SK-N-SH (cell line): ENCODE measurements around the gene AKAP9. TPM values are rescaled to one million over a fixed set of nuclear protein-coding genes. Genes with fewer than 3 reads are reported as not detected.

Source experiments
- CTCF ChIA-PET: fragments of 300-600, 350-600 bp; formaldehyde crosslinking; extraction: SDS; loops from one replicate; lab custom pipeline; 2021; lab: Yijun Ruan, JAX
- POLR2A ChIA-PET: fragments of 350-600 bp; sonication (Branson Sonifier 250); formaldehyde crosslinking; extraction: SDS; loops from one replicate; lab custom pipeline; 2020; ENCODE audit warnings: antibody characterized with exemption, inconsistent platforms; lab: Yijun Ruan, JAX
- DNase-seq: peaks from one replicate; pipeline ENCODE4 v3.0.0; 2012
- H2AFZ ChIP-seq: fragments of 200-600 bp; sonication (generic); 2 replicates; pipeline ENCODE4 v1.8.1; 2016; ENCODE audit warnings: antibody characterized with exemption, mild to moderate bottlenecking, low read depth
- H3F3A ChIP-seq: fragments of 200-600 bp; sonication (generic); replicated peaks from 2 replicates; pipeline ENCODE3; 2016; ENCODE audit warnings: antibody characterized with exemption, mild to moderate bottlenecking; ENCODE audit not compliant: insufficient read depth
- H3K27ac ChIP-seq, 2 experiments: fragments of 200-500 bp in 1 of 2; fragments of 200-600 bp in 1 of 2; sonication (Bioruptor generic) in 1 of 2; sonication (generic), shearing (Covaris generic) in 1 of 2; 2 replicates each; pipeline versions ENCODE4 v1.5.1 to v1.6.1; 2014 to 2016; ENCODE audit warnings: low read depth in 2 of 2, inconsistent platforms in 1 of 2, low read length in 1 of 2, mild to moderate bottlenecking in 1 of 2, mixed read lengths in 1 of 2
- H3K27me3 ChIP-seq: fragments of 200-600 bp; sonication (generic), shearing (Covaris generic); 2 replicates; pipeline ENCODE4 v1.6.1; 2016; ENCODE audit warnings: mixed run types; ENCODE audit not compliant: insufficient read depth
- H3K36me3 ChIP-seq, 2 experiments: fragments of 200-500 bp in 1 of 2; fragments of 200-600 bp in 1 of 2; sonication (Bioruptor generic) in 1 of 2; sonication (generic) in 1 of 2; replicated peaks in 1 of 2; 2 replicates each; pipeline versions ENCODE3 to v1.5.1; 2014 to 2016; ENCODE audit warnings: low read length in 1 of 2, mild to moderate bottlenecking in 1 of 2; ENCODE audit not compliant: insufficient read depth in 2 of 2, control insufficient read depth in 1 of 2
- H3K4me1 ChIP-seq, 2 experiments: fragments of 200-500 bp in 1 of 2; fragments of 200-600 bp in 1 of 2; sonication (Bioruptor generic) in 1 of 2; sonication (generic), shearing (Covaris generic) in 1 of 2; 2 replicates each; pipeline versions ENCODE4 v1.5.1 to v1.6.1; 2014 to 2016; ENCODE audit warnings: low read depth in 1 of 2, low read length in 1 of 2, mixed run types in 1 of 2; ENCODE audit not compliant: insufficient read depth in 2 of 2, control insufficient read depth in 1 of 2
- H3K4me2 ChIP-seq: fragments of 200-600 bp; sonication (generic), shearing (Covaris generic); 2 replicates; pipeline ENCODE4 v1.6.1; 2017; ENCODE audit warnings: mixed run types
- H3K4me3 ChIP-seq, 2 experiments: fragments of 200-500 bp in 1 of 2; fragments of 200-600 bp in 1 of 2; sonication (Bioruptor generic) in 1 of 2; sonication (generic), shearing (Covaris generic) in 1 of 2; 2 replicates each; pipeline versions ENCODE4 v1.5.1 to v1.8.1; 2014 to 2016; ENCODE audit warnings: low read depth in 2 of 2, inconsistent platforms in 1 of 2, low read length in 1 of 2, mild to moderate bottlenecking in 1 of 2, mixed read lengths in 1 of 2, moderate library complexity in 1 of 2
- H3K79me2 ChIP-seq: fragments of 200-600 bp; sonication (generic); 2 replicates; pipeline ENCODE4 v1.8.1; 2017; ENCODE audit warnings: mild to moderate bottlenecking; ENCODE audit not compliant: insufficient read depth
- H3K9ac ChIP-seq: fragments of 200-600 bp; sonication (generic); 2 replicates; pipeline ENCODE4 v1.6.1; 2017; ENCODE audit warnings: mixed run types
- H3K9me2 ChIP-seq: fragments of 200-600 bp; sonication (generic); 2 replicates; pipeline ENCODE4 v1.6.1; 2017; ENCODE audit warnings: mixed run types
- H3K9me3 ChIP-seq: fragments of 200-600 bp; sonication (generic); 2 replicates; pipeline ENCODE4 v1.6.1; 2017; ENCODE audit warnings: mixed run types, mild to moderate bottlenecking, moderate library complexity
- H4K20me1 ChIP-seq: fragments of 200-600 bp; sonication (generic); 2 replicates; pipeline ENCODE4 v1.6.1; 2017; ENCODE audit warnings: mild to moderate bottlenecking, mixed run types; ENCODE audit not compliant: insufficient read depth
- GABPA ChIP-seq: IDR thresholded peaks from 2 replicates; pipeline ENCODE4 v1.4.0; 2012; ENCODE audit warnings: low read depth, mild to moderate bottlenecking
- JUND ChIP-seq: IDR thresholded peaks from 2 replicates; pipeline ENCODE4 v1.4.0; 2012
- MXI1 ChIP-seq: IDR thresholded peaks from 2 replicates; pipeline ENCODE4 v1.6.1; 2012; ENCODE audit warnings: mild to moderate bottlenecking, low read depth, low read length, improper control_type of control experiment
- NFIC ChIP-seq: IDR thresholded peaks from 2 replicates; pipeline ENCODE4 v1.4.0; 2012; ENCODE audit warnings: borderline replicate concordance
- PBX3 ChIP-seq: IDR thresholded peaks from 2 replicates; pipeline ENCODE4; 2012
- RFX5 ChIP-seq: IDR thresholded peaks from 2 replicates; pipeline ENCODE4 v1.6.1; 2012; ENCODE audit warnings: mild to moderate bottlenecking, improper control_type of control experiment, low read length
- RXRA ChIP-seq: IDR thresholded peaks from 2 replicates; pipeline ENCODE4 v1.4.0; 2012; ENCODE audit warnings: low read depth, mild to moderate bottlenecking, borderline replicate concordance
- SIN3A ChIP-seq: IDR thresholded peaks from 2 replicates; pipeline ENCODE4 v1.6.1; 2012; ENCODE audit warnings: low read depth, mild to moderate bottlenecking, low read length, moderate library complexity, borderline replicate concordance
- TAF1 ChIP-seq: IDR thresholded peaks from 2 replicates; pipeline ENCODE4 v1.6.1; 2012; ENCODE audit warnings: low read depth, mild to moderate bottlenecking, low read length, moderate library complexity, borderline replicate concordance
- TCF12 ChIP-seq: IDR thresholded peaks from 2 replicates; pipeline ENCODE4 v1.4.0; 2012
- TEAD4 ChIP-seq: IDR thresholded peaks from 2 replicates; pipeline ENCODE4 v1.4.0; 2012; ENCODE audit warnings: mild to moderate bottlenecking, borderline replicate concordance; ENCODE audit not compliant: insufficient read depth
- USF2 ChIP-seq: fragments of 150-350 bp; IDR thresholded peaks from 2 replicates; pipeline ENCODE4 v1.6.1; 2017; ENCODE audit warnings: antibody characterized with exemption, low read length, low read depth, borderline replicate concordance
- YY1 ChIP-seq: IDR thresholded peaks from 2 replicates; pipeline ENCODE4 v1.4.0; 2012; ENCODE audit warnings: low read depth, mild to moderate bottlenecking
- WGBS: methylation state at CpG from one replicate; pipeline ENCODE4 v1.1.6; 2017; ENCODE audit warnings: low lambda C conversion rate; 5-methylcytosine and 5-hydroxymethylcytosine counted together
- polyA plus RNA-seq, 3 experiments: library from polyadenylated mRNA; depleted of rRNA; stranded (reverse); fragments of >200 nt; gene quantifications; 2 replicates each; pipeline ENCODE4 v1.2.3, GENCODE V29; 2012
- TF ChIP-seq, protein P1 (sequence below): fragments of 200-600 bp; sonication (generic); IDR thresholded peaks from 2 replicates; pipeline ENCODE4 v1.6.1; 2017; ENCODE audit warnings: antibody characterized with exemption, mild to moderate bottlenecking, moderate library complexity
- TF ChIP-seq, protein P2 (sequence below): IDR thresholded peaks from 2 replicates; pipeline ENCODE4 v1.4.0; 2012; ENCODE audit warnings: low read depth, borderline replicate concordance

Gene AKAP9
- polyA plus RNA-seq, 1 of the 3 experiments (the other 2 are of a cell fraction) = 13.1 TPM

- no peak overlapping the region for H3K4me2 ChIP-seq
- H3K4me1 ChIP-seq = no peaks in the 10 kb centered on the region
- H3F3A ChIP-seq = no peaks in the 10 kb centered on the region
- 95% methylated on average over 1 of the region's 1 CpG for WGBS
- peaks cover 50 to 77% of the 10 kb centered on the region in 2 experiments for H3K36me3 ChIP-seq
- no peaks in the 10 kb centered on the region for H4K20me1 ChIP-seq
- TF ChIP-seq NFIC (no peak), TCF12 (no peak), TAF1 (no peak), GABPA (no peak), RXRA (no peak), TEAD4 (no peak), SIN3A (no peak), YY1 (no peak), USF2 (no peak), MXI1 (no peak)
- TF ChIP-seq, protein P1, sequence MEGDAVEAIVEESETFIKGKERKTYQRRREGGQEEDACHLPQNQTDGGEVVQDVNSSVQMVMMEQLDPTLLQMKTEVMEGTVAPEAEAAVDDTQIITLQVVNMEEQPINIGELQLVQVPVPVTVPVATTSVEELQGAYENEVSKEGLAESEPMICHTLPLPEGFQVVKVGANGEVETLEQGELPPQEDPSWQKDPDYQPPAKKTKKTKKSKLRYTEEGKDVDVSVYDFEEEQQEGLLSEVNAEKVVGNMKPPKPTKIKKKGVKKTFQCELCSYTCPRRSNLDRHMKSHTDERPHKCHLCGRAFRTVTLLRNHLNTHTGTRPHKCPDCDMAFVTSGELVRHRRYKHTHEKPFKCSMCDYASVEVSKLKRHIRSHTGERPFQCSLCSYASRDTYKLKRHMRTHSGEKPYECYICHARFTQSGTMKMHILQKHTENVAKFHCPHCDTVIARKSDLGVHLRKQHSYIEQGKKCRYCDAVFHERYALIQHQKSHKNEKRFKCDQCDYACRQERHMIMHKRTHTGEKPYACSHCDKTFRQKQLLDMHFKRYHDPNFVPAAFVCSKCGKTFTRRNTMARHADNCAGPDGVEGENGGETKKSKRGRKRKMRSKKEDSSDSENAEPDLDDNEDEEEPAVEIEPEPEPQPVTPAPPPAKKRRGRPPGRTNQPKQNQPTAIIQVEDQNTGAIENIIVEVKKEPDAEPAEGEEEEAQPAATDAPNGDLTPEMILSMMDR = no peak
- TF ChIP-seq, protein P2, sequence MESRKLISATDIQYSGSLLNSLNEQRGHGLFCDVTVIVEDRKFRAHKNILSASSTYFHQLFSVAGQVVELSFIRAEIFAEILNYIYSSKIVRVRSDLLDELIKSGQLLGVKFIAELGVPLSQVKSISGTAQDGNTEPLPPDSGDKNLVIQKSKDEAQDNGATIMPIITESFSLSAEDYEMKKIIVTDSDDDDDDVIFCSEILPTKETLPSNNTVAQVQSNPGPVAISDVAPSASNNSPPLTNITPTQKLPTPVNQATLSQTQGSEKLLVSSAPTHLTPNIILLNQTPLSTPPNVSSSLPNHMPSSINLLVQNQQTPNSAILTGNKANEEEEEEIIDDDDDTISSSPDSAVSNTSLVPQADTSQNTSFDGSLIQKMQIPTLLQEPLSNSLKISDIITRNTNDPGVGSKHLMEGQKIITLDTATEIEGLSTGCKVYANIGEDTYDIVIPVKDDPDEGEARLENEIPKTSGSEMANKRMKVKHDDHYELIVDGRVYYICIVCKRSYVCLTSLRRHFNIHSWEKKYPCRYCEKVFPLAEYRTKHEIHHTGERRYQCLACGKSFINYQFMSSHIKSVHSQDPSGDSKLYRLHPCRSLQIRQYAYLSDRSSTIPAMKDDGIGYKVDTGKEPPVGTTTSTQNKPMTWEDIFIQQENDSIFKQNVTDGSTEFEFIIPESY = no peak
- no peak overlapping the region for H3K9ac ChIP-seq
- H3K4me3 ChIP-seq = no peak overlapping the region
- peaks cover 7% of the 10 kb centered on the region; the same call in 1 of the 2 replicates for H3K9me3 ChIP-seq
- no peaks in the 10 kb centered on the region for H3K9me2 ChIP-seq
- H3K79me2 ChIP-seq = no peaks in the 10 kb centered on the region
- no peak overlapping the region for H3K27ac ChIP-seq
- DNase-seq = no peak
- ChIA-PET CTCF (no interaction called here), POLR2A (no interaction called here)
- no peak overlapping the region for H2AFZ ChIP-seq
- H3K27me3 ChIP-seq = no peaks in the 10 kb centered on the region
These were observed 62.1 kb downstream of the AKAP9 start for GRCh38 chr7:92002720-92003119.

- no peaks in the 10 kb centered on the region for H3F3A ChIP-seq
- no peaks in the 10 kb centered on the region for H3K27me3 ChIP-seq
- 97% methylated on average over 2 of the region's 2 CpGs for WGBS
- H3K9me3 ChIP-seq = peaks cover 11% of the 10 kb centered on the region; the same call in 1 of the 2 replicates
- CTCF ChIA-PET = no interaction called here
- no peak overlapping the region for H3K4me2 ChIP-seq
- H3K27ac ChIP-seq = no peak overlapping the region
- DNase-seq = no peak
- no peak for TF ChIP-seq JUND
- no peak for TF ChIP-seq TCF12
- no peak for TF ChIP-seq MXI1
- no peak for TF ChIP-seq RFX5
- no peak for TF ChIP-seq PBX3
- H4K20me1 ChIP-seq = no peaks in the 10 kb centered on the region
- peaks cover 28 to 76% of the 10 kb centered on the region in 2 experiments for H3K36me3 ChIP-seq
- no peak overlapping the region for H2AFZ ChIP-seq
- H3K79me2 ChIP-seq = no peaks in the 10 kb centered on the region
- H3K9ac ChIP-seq = no peak overlapping the region
- H3K4me3 ChIP-seq = no peak overlapping the region
- H3K4me1 ChIP-seq = no peaks in the 10 kb centered on the region
- POLR2A ChIA-PET = no interaction called here
- no peaks in the 10 kb centered on the region for H3K9me2 ChIP-seq
These were observed 65.4 kb downstream of the AKAP9 start for GRCh38 chr7:92006046-92006445.
